Nephron progenitor cell (in vitro differentiated cells): ENCODE data around the gene CFL1.
A peak's percentile ranks its signal among the peaks of the same experiment; 100 is the strongest.

ENCODE experiments used
- DNase-seq: peaks from one replicate; pipeline ENCODE4 v3.0.0; 2021
- H3K27ac Mint-ChIP-seq: 2 replicates; pipeline ENCODE4 v1.8.0; 2021; ENCODE audit warnings: mild to moderate bottlenecking, moderate library complexity, mixed read lengths
- H3K27me3 Mint-ChIP-seq: 2 replicates; pipeline ENCODE4 v1.8.0; 2021; ENCODE audit warnings: mild to moderate bottlenecking, low read depth, mixed read lengths; ENCODE audit not compliant: poor library complexity
- H3K36me3 Mint-ChIP-seq: 2 replicates; pipeline ENCODE4 v1.8.0; 2021; ENCODE audit warnings: low read depth, mixed read lengths
- H3K4me1 Mint-ChIP-seq: 2 replicates; pipeline ENCODE4 v1.8.0; 2021; ENCODE audit warnings: mixed read lengths
- H3K4me3 Mint-ChIP-seq: 2 replicates; pipeline ENCODE4 v1.8.0; 2021; ENCODE audit warnings: mild to moderate bottlenecking, moderate library complexity, mixed read lengths
- H3K9me3 Mint-ChIP-seq: 2 replicates; pipeline ENCODE4 v1.8.0; 2021; ENCODE audit warnings: mild to moderate bottlenecking, moderate library complexity, mixed read lengths
- CTCF ChIP-seq: fragments of 200-600 bp; sonication (generic); IDR thresholded peaks from 2 replicates; pipeline ENCODE4 v1.5.0; 2021; ENCODE audit warnings: antibody characterized with exemption

CFL1 gene

GRCh38 chr11:65868076-65868667 lies 10.2 kb upstream of the CFL1 start:
- no peak for DNase-seq
- peaks cover 44% of the 10 kb centered on the region for H3K4me1 Mint-ChIP-seq
- peaks cover 6% of the 10 kb centered on the region for H3K27me3 Mint-ChIP-seq
- no peaks in the 10 kb centered on the region for H3K9me3 Mint-ChIP-seq
- H3K4me3 Mint-ChIP-seq: peak overlapping the region; percentile 72
- TF ChIP-seq CTCF: no peak
- peaks cover 7% of the 10 kb centered on the region for H3K36me3 Mint-ChIP-seq
- no peak overlapping the region for H3K27ac Mint-ChIP-seq

GRCh38 chr11:65867284-65868071 lies 9.5 kb upstream of the CFL1 start:
- H3K9me3 Mint-ChIP-seq: no peaks in the 10 kb centered on the region
- peaks cover 12% of the 10 kb centered on the region for H3K36me3 Mint-ChIP-seq
- H3K27ac Mint-ChIP-seq: peak overlapping the region; percentile 54
- DNase-seq: peak; percentile 61
- peaks cover 6% of the 10 kb centered on the region for H3K27me3 Mint-ChIP-seq
- no peak for TF ChIP-seq CTCF
- peak overlapping the region; percentile 72 for H3K4me3 Mint-ChIP-seq
- H3K4me1 Mint-ChIP-seq: peaks cover 43% of the 10 kb centered on the region

- TF ChIP-seq CTCF: no peak
- Mint-ChIP-seq H3K9me3 (no peaks in the 10 kb centered on the region), H3K27me3 (peaks cover 6% of the 10 kb centered on the region), H3K36me3 (peaks cover 13% of the 10 kb centered on the region), H3K27ac (peak overlapping the region; percentile 83), H3K4me3 (no peak overlapping the region), H3K4me1 (peaks cover 43% of the 10 kb centered on the region)
- DNase-seq: no peak
Observed at GRCh38 chr11:65866509-65867283, 8.7 kb upstream of the CFL1 start.

GRCh38 chr11:65865550-65866172 lies 7.7 kb upstream of the CFL1 start:
- Mint-ChIP-seq H3K36me3 (peaks cover 13% of the 10 kb centered on the region), H3K27me3 (peaks cover 6% of the 10 kb centered on the region), H3K9me3 (no peaks in the 10 kb centered on the region), H3K27ac (peak overlapping the region; percentile 67), H3K4me3 (no peak overlapping the region), H3K4me1 (peaks cover 40% of the 10 kb centered on the region)
- no peak for TF ChIP-seq CTCF
- no peak for DNase-seq

GRCh38 chr11:65864706-65865471 lies 6.9 kb upstream of the CFL1 start:
- Mint-ChIP-seq H3K4me3 (no peak overlapping the region), H3K4me1 (peaks cover 36% of the 10 kb centered on the region), H3K9me3 (no peaks in the 10 kb centered on the region), H3K36me3 (peaks cover 13% of the 10 kb centered on the region), H3K27ac (peak overlapping the region; percentile 67), H3K27me3 (peaks cover 6% of the 10 kb centered on the region)
- TF ChIP-seq CTCF: no peak
- DNase-seq: no peak
